ENCODE results near the gene PCBD1.

Gene PCBD1

DNA sequence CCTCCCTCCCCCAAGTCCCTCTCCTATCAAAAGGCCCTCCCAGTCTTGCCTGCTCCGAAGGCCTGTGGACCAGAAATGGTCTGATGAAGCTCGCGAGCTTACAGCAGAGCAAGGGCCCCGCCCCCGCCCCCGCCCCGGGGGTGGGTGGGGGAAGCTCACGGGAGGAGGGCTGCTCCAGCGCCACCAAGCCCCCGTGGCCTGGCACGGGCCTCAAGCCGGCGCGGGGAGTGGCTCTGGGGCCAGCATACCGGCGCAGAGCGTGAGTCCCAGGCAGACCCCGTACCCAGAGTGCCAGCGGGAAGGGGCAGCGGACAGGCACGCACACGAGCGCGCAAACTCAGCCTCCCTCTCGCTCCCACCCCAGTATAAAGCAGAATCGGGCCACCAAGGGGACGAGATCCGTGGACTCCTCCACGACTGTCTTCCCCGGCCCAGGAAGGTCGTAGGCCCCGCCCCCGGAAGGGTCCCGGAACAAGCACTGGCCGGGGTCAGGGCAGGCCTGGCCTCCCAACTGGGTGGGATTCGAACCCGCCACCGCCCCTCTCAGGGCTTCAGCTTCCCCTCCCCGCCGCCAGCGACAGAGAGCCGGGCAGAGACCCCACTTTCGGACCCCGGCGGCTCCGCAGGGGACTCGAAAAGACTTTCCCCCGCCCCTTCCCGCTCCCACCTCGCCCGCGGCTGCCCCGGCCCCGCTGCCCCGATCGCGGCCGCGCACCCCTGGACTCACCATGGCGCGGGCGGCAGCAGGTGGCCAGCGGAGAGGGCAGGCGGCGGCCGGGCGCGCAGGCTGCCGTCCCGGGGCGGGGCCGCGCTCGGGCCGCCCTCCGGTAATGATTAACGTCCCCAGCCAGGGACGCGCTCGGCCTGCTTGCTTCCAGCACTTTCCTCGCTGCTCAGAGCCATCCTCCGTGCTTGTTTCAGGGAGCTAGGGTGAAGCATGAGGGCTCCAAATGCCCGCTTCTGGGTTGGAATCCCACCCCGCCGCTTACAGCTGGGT is at the start of gene PCBD1:
TSS of gene PCBD1 (minus strand) at position 762 of the 997 bp plus-strand sequence. CDS start at position 730, 32 bp downstream.
- H3K4me3 ChIP-seq (ENCODE audit: low read length) = peak within 1 kb of the TSS; percentile 76
- TF ChIP-seq, protein P1, sequence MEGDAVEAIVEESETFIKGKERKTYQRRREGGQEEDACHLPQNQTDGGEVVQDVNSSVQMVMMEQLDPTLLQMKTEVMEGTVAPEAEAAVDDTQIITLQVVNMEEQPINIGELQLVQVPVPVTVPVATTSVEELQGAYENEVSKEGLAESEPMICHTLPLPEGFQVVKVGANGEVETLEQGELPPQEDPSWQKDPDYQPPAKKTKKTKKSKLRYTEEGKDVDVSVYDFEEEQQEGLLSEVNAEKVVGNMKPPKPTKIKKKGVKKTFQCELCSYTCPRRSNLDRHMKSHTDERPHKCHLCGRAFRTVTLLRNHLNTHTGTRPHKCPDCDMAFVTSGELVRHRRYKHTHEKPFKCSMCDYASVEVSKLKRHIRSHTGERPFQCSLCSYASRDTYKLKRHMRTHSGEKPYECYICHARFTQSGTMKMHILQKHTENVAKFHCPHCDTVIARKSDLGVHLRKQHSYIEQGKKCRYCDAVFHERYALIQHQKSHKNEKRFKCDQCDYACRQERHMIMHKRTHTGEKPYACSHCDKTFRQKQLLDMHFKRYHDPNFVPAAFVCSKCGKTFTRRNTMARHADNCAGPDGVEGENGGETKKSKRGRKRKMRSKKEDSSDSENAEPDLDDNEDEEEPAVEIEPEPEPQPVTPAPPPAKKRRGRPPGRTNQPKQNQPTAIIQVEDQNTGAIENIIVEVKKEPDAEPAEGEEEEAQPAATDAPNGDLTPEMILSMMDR (conservative IDR thresholded peaks at IDR 0.05; ENCODE audit: low read length) = no peak
- DNase-seq (ENCODE audit: low read depth) = peak; percentile 67

DNA sequence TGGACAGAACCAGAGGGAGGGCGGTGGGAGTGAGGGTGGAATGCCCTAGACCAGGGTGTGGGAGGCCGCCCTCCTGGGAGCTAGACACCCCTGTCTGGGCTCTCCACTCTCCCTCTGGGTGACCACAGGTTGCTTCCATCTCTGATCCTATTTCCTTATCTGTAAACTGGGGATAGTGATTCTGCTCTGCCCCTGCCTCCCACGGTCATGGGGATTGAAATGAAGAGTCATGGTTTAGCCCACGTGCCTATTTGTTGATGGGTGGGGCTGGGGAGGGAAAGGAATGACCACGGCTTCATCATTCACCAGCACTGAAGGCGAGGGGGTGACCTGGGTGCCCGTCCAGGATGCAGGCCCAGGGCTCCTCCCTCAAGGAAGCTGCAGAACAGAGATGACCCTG is 49.3 kb upstream of the PCBD1 start:
- TF ChIP-seq, protein P1 (conservative IDR thresholded peaks at IDR 0.05; ENCODE audit: low read length) = no peak
- DNase-seq (ENCODE audit: low read depth) = no peak
- no peak overlapping the region for H3K4me3 ChIP-seq (ENCODE audit: low read length)

DNA sequence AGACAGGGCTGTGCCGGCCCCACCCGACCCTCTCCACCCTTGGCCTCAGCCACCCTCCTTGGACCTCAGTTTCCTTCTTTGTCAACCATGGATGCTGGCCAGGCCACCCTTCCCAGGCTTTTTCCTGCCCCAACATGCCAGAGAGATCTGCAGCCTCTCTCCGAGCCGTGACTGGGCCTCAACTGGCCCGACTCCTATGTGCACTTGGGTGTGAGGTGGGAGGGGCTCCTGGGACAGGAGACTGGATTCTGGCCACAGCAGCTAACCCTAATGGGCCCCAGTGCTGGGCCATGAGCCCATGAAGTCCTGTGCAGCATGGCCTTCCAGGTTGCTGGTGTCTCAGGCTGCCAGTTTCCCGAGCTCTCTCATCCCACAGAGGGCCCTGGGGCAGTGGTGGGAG is 47.7 kb upstream of the PCBD1 start:
- TF ChIP-seq, protein P1 (conservative IDR thresholded peaks at IDR 0.05; ENCODE audit: low read length) = no peak
- no peak for DNase-seq (ENCODE audit: low read depth)
- H3K4me3 ChIP-seq (ENCODE audit: low read length) = no peak overlapping the region

DNA sequence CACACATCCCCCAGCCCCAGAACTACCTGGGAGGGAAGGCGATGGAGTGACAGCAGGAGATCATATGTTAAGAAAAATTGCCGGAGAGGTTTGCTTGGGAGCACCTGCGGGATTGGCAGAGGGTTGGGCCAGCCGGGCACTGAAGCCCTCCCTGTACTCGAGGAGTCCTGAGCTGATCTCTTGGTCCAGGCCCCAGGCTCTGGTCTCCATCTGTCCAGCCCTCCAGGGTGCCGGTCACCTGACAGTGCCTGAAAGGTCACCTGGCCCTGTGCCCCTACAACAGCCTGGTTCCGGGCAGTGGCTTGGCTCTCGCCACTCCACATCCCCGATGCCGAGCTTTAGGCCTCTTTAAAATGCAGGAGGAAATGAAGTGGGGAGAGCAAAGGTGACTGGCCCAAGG is 47.3 kb upstream of the PCBD1 start:
- TF ChIP-seq, protein P1 (conservative IDR thresholded peaks at IDR 0.05; ENCODE audit: low read length) = no peak
- DNase-seq (ENCODE audit: low read depth) = no peak
- H3K4me3 ChIP-seq (ENCODE audit: low read length) = no peak overlapping the region

DNA sequence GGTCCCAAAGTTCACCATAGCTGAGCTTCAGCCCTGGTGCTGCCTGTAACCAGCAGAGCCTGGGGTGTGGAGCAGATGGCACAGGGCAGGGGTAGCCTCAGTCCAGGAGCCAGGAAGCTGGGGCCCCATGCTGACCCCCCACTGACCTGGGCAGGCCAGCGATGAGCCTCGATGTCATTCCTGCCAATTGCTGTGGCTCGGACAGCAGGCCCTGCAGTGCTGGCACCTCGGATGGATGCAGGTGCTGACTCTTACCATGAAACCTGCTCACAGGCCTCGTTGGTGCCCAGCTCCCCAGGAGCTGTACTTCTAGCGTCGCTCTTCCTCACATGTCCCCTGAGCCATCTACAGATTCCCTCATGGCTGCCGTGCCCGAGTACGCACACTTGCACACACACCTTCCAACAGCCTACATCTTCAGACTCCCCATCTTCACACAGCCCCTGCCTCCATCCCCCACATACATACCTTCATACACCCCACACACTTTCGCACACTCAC is 46.8 kb upstream of the PCBD1 start:
- no peak overlapping the region for H3K4me3 ChIP-seq (ENCODE audit: low read length)
- TF ChIP-seq, protein P1 (conservative IDR thresholded peaks at IDR 0.05; ENCODE audit: low read length) = no peak
- no peak for DNase-seq (ENCODE audit: low read depth)

DNA sequence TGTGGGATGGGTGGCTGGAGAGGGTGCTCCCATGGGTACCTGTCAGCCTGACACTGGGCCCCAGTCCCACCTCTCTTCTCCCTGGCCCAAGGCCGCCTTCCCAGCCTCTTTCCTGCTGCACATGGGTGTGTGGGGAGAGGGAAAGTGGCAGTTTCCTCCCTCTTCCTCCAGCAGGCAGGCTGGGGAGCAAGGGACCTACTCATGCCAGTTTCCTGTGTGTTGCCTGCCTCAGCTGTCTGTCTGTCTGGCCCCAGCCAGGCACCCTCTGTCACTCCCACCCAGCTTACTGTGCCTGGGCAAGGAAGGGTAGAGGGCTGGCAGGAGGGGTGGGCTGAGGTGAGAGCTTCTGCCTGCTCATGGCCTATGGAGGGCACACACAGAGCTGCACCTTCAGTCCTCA is 46.3 kb upstream of the PCBD1 start:
- no peak overlapping the region for H3K4me3 ChIP-seq (ENCODE audit: low read length)
- DNase-seq (ENCODE audit: low read depth) = no peak
- TF ChIP-seq, protein P1 (conservative IDR thresholded peaks at IDR 0.05; ENCODE audit: low read length) = no peak

Measured in AG10803 (cell line).